HG03066 (cell line): ENCODE measurements around the gene MOCS2.

Experiments used
- ATAC-seq: cut with Tn5 transposase; IDR thresholded peaks from one replicate; pipeline ENCODE4 v1.9.1; 2021; ENCODE audit warnings: low read depth; ENCODE audit not compliant: unreplicated experiment

The MOCS2 gene

DNA sequence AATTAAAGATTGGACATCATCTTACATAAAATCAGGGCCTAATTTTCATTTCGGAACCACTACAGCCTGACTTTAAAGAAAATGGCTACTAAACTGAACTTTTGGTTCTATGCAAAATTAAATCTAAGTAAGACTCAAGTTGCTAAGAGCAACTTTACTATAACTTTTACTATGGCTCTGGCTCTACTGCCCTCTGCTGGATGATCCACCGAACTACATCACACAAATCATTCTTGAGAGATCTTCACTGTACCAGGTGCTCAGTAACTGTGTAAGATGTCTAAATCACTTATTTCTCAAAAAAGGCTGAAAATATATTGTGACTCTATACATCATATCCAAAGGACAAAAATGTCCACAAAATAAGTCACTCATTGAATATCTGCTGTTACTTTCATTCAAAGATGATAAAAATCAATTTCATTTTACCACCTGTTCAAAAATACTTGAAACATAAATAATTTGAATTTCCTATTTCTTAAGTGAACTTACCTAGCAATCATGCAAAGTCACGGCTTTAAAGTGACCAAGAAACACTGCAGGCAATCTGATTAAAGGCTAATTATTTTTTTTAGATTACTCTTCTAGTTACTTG lies 13.5 kb downstream of the MOCS2 start:
- ATAC-seq = no peak

GRCh38 chr5:53095217-53095616 lies 14.3 kb downstream of the MOCS2 start:
- ATAC-seq = no peak

DNA sequence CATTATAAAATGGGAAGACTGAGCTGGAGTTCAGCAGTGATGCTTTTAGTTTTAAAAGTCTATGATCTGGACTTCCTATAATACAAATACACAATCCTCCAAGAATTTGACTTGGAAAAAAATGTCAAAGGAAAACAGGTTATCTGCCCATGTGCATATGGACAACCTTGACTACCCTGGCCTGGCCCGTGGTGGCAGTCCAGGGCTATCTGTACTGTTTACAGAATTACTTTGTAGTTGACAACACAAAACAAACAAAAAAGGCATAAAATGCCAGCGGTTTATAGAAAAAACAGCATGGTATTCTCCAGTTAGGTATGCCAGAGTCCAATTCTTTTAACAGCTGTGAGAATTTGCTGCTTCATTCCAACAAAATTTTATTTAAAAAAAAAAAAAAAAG lies 17.3 kb downstream of the MOCS2 start:
- ATAC-seq = no peak

GRCh38 chr5:53091289-53091688 lies 18.3 kb downstream of the MOCS2 start:
- ATAC-seq = no peak

- ATAC-seq = no peak
These were observed 19.3 kb downstream of the MOCS2 start for GRCh38 chr5:53090229-53090628.

DNA sequence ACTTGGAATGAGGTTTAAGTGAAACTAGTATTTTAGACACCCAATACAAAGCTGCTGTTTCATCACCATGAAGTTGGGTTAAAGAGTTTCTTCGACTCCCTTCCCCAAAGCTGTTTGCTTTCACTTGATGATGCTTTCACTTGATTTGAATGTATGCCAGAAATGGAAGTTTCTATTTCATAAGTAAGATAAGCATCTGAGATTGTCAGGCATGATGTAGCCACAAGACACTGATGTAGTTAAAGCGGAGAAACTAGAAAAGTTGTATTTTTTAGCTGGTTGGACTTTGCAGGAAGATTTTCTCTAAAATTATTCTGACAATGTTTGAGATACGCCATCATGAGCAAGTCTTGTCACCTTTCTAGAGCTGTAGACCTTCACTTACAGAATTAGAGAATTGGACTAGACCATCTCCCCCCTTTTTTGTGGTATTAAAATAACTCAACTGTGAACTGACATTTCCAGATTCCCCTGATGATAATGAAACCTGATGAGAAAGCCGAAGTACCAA lies 20.0 kb downstream of the MOCS2 start:
- ATAC-seq = peak; percentile 67

DNA sequence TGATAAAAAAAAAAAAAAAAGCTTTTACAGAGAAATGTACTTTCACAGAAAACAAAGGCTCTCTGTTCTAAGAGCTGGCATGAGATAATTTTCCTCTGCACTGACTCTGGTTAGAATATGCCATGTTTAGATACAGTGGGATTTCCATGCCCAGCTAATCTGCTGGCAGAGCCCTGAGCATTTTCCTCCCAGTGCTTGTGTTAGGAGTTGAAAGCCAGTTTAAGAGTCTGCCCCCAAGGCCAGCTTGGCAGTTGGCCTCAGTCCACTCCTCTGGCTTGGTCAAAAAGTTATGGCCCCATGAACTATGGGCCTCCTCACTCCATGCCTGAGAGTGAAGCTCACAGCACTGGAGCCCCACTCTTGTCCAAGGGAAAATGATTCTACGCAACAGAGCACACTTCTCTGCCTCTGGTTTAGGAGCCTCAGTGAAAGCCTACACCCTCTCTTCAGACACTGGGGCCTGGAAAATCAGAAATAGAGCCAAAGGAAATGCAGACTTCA lies 21.9 kb downstream of the MOCS2 start:
- no peak for ATAC-seq

DNA sequence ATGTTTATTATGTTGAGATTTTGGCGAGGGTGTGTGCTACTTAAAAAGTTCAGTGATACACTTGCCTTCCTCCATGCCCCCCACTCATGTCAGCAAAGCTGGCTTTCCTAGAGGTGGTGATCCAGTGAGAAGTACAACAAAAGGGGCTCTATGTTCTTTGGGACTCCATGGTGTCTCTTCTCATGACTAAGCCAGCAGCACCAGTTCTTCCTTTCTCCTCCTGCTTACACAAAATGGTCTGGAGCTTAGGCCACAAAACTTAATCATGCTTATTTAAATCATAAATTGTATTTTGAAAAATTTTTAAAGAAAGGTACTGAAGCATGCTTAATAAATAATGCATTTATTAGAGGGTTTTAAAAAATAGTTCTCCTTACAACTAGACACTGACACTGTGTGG lies 22.4 kb downstream of the MOCS2 start:
- ATAC-seq = no peak

GRCh38 chr5:53084546-53085255 lies 24.9 kb downstream of the MOCS2 start:
- no peak for ATAC-seq

GRCh38 chr5:53083927-53084326 lies 25.6 kb downstream of the MOCS2 start:
- no peak for ATAC-seq

- ATAC-seq = no peak
These were observed 29.3 kb downstream of the MOCS2 start for GRCh38 chr5:53080271-53080670.

DNA sequence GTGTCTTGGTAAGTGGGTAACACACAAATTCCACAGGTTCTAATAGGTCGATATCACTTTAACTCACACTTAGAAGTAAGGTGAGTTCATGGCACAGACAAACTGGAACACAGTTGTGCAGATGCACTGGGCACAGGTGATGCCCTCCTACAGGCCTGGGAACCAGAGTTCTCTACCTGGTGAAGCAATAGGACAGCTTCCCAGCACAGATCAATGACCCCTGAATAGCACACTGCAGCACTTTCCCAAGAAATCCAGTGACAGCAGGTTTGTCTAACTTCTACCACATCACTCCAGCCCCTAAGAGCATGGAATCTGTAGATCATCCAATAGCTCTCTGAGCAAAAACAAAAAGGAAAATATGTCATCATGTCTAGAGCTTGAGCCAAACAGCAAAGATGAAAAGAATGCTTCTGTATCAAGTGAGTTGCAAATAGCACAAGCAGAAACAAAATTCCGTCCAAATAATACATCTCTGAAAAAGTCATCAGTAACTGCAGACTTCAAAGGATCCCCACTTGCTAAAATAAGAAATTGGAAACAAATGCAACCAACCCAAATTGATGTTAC lies 33.5 kb downstream of the MOCS2 start:
- ATAC-seq = no peak

DNA sequence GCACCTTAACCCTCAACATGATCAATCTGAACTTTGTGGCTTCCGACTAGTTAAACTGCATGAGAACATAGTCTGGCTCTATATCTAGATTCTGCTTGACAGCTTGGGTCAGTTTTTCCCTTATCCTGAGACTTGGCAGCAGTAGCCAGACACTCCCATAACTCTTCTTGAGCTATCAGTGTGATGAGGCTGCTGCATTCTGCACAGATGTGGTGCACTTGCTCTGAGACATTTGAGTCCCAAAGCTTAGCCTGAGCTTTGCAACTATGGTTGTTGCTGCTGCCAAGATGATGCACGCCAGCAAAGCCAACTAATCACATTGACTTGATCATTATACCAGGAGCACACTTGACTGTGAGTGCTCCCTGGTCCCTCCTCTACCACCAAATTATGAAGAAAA lies 36.2 kb downstream of the MOCS2 start:
- no peak for ATAC-seq

GRCh38 chr5:53071738-53072137 lies 37.8 kb downstream of the MOCS2 start:
- ATAC-seq = no peak

DNA sequence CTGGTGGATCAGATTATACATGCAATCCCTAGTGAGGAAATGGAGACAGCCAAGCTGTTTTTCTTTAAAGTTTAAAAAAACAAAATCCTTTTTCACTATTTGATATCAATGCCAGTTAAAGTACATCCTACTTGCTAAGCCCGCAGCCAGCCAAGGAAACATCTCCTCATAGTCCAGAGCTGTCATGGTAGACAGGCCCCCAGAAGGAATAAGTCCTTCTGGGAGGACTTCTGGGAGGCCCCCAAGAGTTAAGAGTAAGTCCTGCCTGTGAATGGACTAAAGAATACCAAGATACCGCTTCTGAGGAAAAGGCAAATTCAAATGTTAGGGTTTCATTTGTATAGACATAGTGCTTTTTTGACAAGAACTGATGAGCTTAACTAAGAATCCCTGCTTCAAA lies 38.3 kb downstream of the MOCS2 start:
- no peak for ATAC-seq

GRCh38 chr5:53069626-53070025 lies 39.9 kb downstream of the MOCS2 start:
- no peak for ATAC-seq

DNA sequence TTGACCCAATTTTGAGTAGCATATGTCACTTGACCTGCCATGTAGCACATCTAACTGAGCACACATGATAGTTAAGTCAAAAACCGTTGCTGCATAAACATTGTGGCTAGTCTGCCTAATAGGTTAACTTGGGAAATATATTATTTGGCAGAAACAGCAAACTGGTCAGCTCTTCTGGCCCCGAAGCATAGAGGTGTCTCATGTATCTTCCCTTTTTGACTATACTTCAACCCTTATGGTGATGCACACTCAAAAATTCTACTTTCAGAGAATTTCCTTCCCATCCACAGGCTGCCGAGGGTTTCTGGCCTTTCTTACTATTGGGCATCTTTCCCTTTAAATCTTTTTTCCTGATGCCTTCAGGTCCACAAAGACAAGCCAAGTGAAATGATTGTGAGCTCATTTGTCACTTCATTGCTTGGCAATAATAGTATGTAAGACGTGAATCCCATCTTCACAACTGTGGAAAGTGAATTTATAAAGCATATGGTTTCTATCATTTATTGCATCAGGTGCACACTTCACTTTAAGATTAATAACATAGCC lies 41.2 kb downstream of the MOCS2 start:
- no peak for ATAC-seq

GRCh38 chr5:53067641-53068040 lies 41.9 kb downstream of the MOCS2 start:
- ATAC-seq = no peak

- no peak for ATAC-seq
These were observed 43.5 kb downstream of the MOCS2 start for GRCh38 chr5:53066088-53066487.

- no peak for ATAC-seq
These were observed 45.8 kb downstream of the MOCS2 start for GRCh38 chr5:53063791-53064190.

- ATAC-seq = no peak
These were observed 46.4 kb downstream of the MOCS2 start for GRCh38 chr5:53063176-53063575.

- no peak for ATAC-seq
These were observed 50.3 kb downstream of the MOCS2 start for GRCh38 chr5:53059281-53059680.
